Stomach (tissue), 4 donors: ENCODE measurements around the gene CCDC30.

ENCODE experiments used
- POLR2A ChIP-seq, 4 donors: fragments of 450-650 bp; IDR thresholded peaks; one replicate each; pipeline ENCODE4 v1.6.1; 2016; ENCODE audit warnings: antibody characterized with exemption in 4 of 4, control low read depth in 2 of 4, mild to moderate bottlenecking in 1 of 4, moderate library complexity in 1 of 4
- POLR2AphosphoS5 ChIP-seq, 3 donors: sonication (generic); formaldehyde crosslinking; IDR thresholded peaks; one replicate each; pipeline ENCODE4 v1.6.1; 2016; ENCODE audit warnings: antibody characterized with exemption in 3 of 3

DNA sequence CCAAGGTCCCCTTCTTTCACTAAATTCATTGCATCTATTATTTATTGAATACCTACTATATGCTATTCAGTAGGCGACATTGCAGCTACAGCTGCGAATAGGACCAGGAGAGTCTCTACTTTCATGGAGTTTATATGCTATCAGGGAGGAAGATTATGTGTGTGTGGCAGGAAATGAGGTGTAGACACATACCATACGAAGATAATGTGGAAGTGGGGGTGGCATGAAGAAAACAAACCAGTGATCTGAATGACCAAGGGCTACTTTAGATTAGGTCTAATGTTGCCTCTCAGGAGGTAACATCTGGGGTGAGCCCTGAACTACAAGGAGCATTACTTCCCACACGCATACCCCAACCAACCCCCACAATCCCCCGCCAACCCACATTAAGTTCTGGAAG is 194.1 kb downstream of the CCDC30 start:
- TF ChIP-seq POLR2AphosphoS5 (IDR thresholded peaks at IDR 0.05), result no peak
- TF ChIP-seq POLR2A (IDR thresholded peaks at IDR 0.05), result no peak
